ENCODE results near the gene P2RX1. TPM values are rescaled to one million over a fixed set of nuclear protein-coding genes. Genes with fewer than 3 reads are reported as not detected.

The P2RX1 gene
- total RNA-seq, 1 experiment from 2014 or later = not detected

DNA sequence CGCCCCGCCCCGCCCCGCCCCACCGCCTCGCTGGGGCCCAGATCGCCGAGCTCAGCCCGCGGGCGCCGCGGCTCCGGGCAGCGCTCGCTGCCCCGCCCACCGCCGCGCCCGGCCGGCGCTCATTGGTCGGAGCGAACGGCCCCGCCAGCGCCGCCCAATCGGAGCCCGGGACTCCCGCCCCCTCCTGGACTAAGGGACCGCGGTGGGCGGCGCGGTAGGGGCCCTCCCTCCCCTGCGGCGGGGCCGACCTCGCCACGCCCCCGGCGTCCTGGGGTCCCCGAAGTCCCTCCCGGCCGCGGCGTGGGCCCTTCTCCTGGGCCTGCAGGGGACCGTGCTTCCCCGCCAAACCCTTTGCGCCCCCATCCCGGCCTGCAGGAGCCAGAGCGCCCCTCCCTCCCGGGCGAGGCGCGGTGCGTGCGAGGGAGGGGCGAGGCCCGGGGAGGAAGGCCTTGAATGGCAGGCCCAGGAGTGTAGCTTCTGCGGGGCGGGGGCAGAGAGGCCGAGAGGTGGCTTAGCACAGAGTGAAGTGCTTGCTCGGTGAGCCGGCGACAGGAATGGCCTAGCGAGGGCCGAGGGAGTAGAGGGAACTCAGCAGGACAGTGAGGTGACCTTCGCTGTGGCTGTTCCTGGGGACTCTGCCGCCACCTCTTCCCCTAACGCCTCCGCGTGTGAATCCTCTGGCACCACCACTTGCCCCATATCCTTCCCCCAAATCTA lies 23.1 kb downstream of the P2RX1 start, which contains the start of gene CAMKK1:
TSS of gene CAMKK1 (minus strand) at position 51 of the 717 bp plus-strand sequence. CDS start 7,366 bp downstream, outside the sequence.
- DNase-seq (ENCODE audit: low spot score) = peak; percentile 91
- in situ Hi-C loops (cut with HindIII; ENCODE audit: low sequenced_read_pairs) = no loop called here

DNA sequence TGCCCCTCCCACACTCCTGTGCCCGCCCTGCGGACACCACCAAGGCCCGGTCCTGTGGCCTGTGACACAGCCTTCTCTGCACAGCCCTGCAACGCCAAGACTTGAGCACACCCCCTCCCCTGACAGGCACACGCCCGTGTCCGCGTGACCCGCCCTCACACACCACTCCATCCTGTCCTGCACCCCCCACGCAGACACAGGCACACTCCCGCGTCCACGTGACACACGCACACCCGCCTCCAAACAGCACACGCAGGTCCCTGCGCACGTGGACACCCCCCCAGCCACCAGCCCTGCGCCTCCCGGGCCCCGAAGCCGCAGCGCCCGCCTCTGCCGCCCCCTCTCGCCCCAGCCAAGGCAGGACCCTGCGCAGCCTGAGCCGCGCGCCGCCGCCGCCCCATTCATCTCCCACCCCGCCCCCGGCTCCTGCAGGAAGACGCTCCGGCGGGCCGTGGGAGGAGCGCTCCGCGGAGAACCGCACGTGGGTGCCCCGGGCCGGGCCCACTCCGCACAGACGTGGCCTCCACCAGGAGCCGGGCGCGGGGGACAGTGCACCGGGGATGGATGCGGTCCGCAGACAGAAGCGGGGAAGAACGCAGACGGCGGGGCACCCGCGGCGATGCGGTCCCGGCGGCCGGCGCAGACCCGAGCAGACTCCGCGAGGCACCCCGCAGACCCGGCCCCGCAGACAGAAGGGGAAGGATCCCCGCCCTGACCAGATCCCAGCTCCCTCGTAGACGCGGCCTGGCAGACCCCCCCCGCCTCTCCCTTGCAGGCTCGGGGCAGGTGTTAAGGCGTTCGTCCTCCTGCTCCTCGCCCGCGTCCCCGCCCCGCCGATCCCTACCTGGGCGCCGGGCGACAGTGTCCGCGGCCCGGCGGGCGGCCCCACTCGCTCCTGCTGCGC lies 23.9 kb downstream of the P2RX1 start:
- in situ Hi-C loops (cut with HindIII; ENCODE audit: low sequenced_read_pairs) = no loop called here
- peak; percentile 87 for DNase-seq (ENCODE audit: low spot score)

DNA sequence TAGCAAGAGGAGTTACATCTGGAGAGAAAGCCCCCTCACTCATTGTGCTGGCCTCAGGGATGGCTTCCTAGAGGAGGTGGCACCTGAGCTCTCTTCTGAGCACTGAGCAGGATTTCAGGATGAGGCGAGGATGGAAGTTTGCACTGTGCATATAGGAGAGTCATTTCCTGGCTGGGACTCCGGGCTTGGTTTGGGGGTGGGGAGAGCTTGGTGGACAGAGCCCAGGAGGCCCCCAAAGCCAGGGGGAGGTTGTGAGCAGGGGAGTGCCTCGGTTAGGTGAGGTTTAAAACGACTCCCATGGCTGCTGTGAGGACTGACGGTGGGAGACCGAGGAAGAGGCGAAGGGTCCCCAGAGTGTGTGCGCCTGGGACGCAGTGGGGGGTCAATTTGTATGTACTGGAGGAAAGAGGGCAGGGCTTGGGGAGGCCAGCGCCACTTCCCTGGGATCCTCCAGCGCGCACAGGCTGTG lies 24.6 kb downstream of the P2RX1 start:
- DNase-seq (ENCODE audit: low spot score) = no peak
- in situ Hi-C loops (cut with HindIII; ENCODE audit: low sequenced_read_pairs) = no loop called here

DNA sequence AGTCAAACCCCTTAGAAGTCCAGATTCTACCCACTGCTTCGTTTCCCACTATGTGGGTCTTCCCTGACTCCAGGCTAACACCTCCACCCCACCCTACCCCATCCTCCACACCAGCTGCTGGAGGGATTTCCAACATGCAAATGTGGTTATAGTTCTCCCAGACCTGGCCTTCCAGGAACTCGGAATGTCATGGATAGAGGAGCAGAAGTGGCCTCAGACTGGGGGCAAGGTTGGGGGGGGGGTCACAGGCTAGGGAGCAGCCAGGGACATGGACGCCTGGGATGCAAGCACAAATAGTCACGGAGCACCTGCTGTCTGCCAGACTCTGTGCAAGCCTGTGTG lies 25.4 kb downstream of the P2RX1 start:
- no peak for DNase-seq (ENCODE audit: low spot score)
- in situ Hi-C loops (cut with HindIII; ENCODE audit: low sequenced_read_pairs) = no loop called here

DNA sequence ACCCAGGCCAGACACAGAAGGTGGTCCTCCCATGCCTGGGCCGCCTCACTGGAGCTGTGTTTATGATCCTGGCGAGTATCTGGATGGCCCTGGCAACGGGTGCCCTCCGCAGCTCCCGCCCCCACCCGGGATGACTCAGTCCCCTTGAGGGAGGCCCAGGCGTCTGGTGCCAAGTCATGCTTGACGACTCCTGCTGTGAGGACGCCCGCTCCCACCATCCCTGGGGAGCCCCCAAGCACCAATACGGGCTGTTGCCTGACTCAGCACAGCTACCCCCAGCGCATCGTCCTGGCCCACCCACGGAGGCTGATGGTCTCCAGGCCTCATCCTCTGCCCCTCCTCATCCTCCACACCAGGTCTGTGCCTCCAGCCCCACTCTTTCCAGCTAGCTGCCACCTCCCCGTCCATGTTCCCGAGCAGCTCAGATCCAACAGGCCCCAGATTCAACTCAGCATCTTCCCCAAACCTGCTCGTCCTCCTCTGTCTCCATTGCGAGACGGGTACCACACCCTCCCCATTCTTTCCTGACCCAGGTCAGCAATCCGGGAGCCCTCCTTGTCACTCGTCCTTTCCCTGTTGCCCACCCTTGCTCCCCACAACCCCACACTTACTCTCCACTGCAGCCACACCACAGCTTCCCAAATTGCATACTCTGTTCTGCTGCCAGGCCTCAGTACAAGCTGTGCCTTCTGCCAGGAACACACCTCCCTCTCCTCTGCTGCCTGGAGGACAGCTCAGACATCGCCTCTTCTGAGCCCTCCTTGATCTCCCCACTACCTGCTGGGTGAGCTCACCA lies 26.0 kb downstream of the P2RX1 start:
- peak; percentile 82 for DNase-seq (ENCODE audit: low spot score)
- in situ Hi-C loops (cut with HindIII; ENCODE audit: low sequenced_read_pairs) = no loop called here

DNA sequence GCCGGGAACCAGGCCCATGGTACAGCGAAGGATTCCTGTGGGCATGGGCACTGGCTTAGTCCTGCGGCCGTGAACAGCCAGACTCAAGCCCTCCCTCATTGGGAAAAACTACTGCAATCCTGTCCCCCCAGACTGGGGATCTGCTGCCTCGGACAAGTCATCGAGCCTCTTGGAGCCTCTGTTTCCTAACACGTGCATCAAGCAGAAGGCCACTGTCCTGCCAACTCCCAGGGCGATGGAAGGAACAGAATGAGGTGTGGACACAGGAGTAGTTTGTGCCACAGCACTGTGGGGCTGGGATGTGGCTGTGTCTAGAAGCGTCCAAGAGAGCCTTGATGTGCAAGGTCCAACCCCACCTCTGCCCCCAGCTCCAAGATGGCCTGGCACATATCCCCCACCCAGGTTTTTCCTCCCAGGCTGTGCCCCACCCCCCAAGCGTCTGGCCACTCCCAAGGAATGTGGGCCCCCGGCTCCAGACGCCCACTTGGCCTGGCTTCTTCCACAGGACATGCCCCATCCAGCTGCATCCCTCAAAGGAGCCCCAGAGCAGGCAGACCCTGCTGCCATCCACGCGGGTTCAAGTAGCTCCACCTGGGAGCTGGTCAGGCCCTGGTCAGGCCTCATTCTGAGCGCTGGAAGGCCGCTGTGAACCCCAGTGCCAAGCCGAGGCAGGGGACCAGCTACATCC lies 26.8 kb downstream of the P2RX1 start:
- DNase-seq (ENCODE audit: low spot score) = peak; percentile 29
- in situ Hi-C loops (cut with HindIII; ENCODE audit: low sequenced_read_pairs) = no loop called here

DNA sequence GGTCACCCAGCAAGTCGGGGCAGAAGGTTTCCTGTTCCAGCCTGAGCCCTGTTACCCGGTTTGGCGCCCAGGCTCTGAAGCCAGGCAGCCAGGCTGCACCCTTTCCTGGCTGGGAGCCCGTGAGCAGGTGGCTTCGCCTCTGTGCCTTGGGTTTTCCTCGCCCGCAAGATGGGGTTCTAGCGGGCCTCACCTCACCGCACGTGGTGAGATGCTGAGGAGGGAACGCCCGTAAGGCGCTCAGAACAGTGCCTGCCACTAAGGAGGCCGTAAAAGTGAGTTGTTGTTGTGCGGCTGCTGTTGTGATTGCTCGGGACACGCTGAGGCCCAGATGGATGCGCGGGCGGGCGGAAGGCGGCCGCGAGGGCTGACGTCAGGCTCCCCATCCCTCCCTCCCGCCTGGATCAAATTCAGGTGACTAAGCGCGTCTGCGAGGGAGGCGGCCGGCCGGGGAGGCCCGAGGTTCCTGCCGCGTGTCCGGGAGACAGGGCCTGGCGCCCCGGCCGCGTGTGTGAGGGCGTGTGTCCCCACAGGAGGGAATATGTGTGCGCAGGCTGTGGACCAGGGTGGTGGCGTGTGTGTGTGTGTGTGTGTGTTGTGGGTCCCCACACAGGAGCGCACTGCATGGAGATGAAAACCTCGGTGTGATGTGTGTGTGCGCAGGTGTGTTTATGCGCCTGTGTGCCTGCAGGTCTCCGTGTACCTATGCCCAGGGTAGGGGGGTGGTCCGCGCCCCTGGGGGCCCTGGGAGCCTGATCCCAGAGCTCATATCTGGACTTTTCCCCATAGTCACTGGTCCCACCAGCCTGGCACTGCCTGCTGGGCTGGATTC lies 27.7 kb downstream of the P2RX1 start:
- peak; percentile 87 for DNase-seq (ENCODE audit: low spot score)
- in situ Hi-C loops (cut with HindIII; ENCODE audit: low sequenced_read_pairs) = no loop called here

DNA sequence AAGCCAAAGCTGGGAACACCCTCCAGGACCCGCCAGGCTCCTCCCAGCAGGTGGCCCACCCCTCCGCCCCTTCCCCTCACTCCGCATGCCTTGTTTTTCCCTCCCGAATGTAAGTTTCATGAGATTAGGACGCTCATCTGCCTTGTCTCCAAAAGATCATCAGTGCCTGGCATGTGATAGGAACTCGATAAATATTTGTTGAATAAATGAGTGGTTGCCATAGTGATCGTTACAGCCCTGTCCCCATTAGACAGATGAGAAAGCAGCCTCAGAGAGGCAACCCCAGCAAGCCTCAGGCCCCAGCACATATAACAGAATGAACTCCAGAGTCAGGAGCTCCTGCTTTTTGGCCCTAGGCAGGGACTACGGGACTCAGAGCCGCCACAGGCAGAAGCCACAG lies 28.5 kb downstream of the P2RX1 start:
- no peak for DNase-seq (ENCODE audit: low spot score)
- in situ Hi-C loops (cut with HindIII; ENCODE audit: low sequenced_read_pairs) = no loop called here

DNA sequence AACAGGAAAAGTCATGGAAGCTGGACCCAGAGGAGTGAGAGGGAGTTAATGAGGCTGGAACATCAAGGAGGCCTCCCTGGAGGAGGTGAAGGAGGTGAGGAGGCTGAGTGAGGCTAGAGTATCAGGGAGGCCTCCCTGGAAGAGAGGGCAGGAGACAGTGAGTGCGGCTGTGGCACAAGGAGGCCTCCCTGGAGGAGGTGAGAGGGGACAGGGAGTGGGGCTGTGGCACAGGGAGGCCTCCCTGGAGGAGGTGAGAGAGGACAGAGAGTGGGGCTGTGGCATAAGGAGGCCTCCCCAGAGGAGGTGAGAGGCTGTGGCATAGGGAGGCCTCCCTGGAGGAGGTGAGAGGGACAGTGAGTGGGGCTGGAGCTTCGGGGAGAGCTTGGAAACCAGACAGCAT lies 28.9 kb downstream of the P2RX1 start:
- DNase-seq (ENCODE audit: low spot score) = no peak
- in situ Hi-C loops (cut with HindIII; ENCODE audit: low sequenced_read_pairs) = no loop called here

DNA sequence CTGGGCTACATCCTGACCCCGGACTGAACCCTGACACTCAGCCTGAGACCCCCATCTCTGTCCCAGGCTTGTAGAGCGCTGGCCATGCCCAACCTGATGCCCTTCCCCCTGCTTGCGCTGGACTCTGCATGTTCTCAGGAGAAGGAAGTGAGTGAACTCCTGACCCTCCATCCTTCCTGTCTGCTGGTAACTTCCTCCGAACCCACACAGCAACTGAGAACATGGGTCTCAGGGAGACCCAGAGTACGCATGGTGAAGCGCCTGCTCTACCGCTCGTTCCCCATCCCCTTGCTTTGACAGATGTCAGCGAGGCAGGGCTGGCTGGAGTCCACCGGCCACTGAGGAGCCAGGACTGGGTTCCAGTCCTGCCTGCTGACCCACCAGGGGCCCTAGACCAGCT lies 29.5 kb downstream of the P2RX1 start:
- no peak for DNase-seq (ENCODE audit: low spot score)
- in situ Hi-C loops (cut with HindIII; ENCODE audit: low sequenced_read_pairs) = no loop called here

DNA sequence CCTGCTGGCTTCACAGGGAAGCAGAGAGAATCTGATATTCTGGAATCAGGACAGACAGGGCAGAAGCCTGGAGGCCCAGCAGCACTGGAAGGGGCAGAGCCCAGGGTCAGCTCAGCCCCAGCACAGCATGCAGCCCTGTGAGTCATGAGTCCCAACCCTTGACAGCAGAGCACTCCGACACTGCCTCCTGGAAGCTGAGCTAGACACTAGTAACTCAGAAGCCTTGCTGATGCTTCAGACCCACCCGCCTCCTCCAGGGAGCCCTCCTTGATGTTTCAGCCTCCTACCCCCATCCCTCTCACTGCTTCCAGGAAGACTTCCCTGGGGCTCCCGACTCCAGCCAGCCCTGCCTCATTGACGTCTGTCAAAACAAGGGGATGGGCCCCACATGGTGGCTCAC lies 30.3 kb downstream of the P2RX1 start:
- DNase-seq (ENCODE audit: low spot score) = no peak

DNA sequence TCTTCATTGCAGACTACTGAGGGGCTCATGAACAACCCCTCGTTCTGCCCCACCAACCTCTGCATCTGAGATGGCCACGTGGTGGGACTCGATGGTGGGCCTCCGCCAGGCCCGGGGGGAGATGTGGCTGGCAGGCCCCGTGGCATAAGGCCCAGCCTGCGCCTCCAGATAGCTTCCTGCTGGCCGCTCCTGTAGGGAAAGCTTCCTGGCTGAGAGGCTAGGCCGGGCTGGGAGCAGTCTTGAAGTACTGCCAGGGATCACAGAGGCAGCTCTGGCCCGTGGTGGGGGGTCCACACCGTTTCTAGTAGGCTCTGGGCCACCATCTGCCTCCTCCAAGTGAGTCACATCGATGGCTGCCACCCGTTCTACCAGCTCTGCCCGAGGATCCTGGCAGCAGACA lies 31.0 kb downstream of the P2RX1 start:
- in situ Hi-C loops (cut with HindIII; ENCODE audit: low sequenced_read_pairs) = no loop called here
- DNase-seq (ENCODE audit: low spot score) = peak; percentile 41

More for the DNA sequence above, 30.3 kb downstream of the P2RX1 start:
- in situ Hi-C loops (cut with HindIII; ENCODE audit: low sequenced_read_pairs) = no loop called here

DNA sequence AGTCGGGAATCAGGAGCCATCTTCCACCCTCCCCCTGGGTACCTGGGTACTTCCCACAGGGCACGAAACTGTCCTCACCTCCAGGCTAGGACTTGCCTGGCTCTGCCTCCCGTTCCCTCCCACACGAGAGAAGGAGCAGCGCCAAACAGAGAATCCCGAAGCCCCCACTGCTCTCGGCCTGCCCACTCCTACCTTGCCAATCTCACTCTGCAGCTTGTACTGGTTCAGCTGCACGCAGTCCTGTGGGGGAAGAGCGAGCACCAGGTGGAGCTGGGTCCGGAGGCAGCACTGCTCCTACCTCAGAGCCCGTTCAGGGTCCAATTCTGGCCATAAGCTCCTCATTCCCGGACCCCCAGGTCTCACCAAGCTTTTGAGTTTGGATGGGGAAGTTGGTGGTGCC lies 32.1 kb downstream of the P2RX1 start:
- in situ Hi-C loops (cut with HindIII; ENCODE audit: low sequenced_read_pairs) = no loop called here
- DNase-seq (ENCODE audit: low spot score) = no peak

DNA sequence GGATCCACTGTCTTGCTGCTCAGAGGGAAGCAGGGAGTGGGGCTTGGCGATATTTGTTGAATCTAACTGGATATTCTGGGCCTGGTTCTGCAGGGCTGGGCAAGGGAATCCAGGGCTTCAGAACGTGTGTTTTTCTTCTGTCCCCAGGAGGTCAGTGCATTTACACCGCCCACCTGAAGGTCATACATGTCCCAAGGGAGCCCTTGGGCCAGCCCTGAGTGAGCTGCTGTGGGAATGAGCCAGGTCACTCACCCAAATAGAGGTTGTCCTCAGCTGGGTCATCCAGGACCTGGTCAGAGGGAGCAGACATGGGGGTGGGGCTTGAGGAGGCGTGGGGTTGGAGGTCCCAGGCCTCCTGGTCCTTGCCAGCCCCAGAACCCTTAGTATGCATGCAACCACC lies 34.0 kb downstream of the P2RX1 start:
- in situ Hi-C loops (cut with HindIII; ENCODE audit: low sequenced_read_pairs) = no loop called here
- DNase-seq (ENCODE audit: low spot score) = no peak

DNA sequence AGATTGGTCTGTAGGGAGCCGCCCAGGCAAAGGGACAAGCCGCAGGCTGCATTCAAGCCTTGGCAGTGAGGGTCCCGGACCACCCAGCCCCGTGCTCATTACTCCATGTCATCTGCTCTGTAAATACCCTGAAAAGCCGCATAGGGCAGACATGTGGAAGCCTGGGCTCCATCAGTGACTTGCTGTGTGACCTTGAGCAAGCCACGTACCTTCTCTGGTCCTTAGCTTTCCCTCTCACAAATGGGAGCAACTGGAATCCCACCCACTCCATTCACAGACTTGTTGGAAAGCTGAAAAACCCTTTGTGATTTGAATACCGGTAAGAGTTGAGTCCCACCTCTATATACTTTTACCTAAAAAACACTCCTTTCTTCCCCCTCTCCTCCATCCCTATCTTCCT lies 35.3 kb downstream of the P2RX1 start:
- DNase-seq (ENCODE audit: low spot score) = no peak
- in situ Hi-C loops (cut with HindIII; ENCODE audit: low sequenced_read_pairs) = no loop called here

DNA sequence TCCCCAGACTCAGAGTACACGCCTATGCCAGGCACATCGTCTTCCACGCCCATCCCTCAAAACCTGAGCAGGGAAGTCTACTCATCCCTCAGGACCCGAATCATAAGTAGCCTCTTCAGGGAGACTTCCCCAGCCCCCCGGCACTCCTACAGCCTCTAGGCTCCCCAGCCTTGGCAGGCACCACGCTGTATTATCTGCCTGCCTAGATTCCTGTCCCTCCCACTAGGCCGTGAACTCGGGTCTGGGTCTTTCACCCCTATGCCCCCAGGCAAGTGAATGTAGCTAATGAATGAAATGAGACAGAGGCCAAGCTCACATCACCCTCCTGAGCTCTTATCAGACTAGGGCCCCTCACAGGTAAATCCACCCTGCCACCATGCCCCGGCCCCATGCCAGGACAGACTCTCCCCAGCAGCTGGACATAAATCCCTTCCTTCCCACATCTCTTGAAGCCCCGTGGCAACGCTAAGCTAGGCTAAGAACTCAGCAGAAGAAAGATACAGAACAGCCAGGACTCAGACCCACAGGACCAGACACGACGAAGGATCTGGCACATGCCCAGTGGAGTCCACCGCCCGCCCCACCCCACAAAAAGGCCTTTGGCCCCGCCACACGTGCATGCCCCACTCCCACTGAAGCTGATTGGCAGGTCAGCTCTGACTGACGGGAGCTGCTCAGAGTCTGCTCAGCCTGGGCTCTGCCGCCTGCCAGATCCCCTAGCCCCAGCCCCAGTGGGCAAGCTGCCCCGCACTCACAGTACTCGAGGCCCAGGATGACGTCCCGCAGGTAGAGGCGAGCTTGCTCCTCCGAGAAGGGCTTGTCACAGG lies 36.5 kb downstream of the P2RX1 start:
- DNase-seq (ENCODE audit: low spot score) = no peak
- in situ Hi-C loops (cut with HindIII; ENCODE audit: low sequenced_read_pairs) = no loop called here

DNA sequence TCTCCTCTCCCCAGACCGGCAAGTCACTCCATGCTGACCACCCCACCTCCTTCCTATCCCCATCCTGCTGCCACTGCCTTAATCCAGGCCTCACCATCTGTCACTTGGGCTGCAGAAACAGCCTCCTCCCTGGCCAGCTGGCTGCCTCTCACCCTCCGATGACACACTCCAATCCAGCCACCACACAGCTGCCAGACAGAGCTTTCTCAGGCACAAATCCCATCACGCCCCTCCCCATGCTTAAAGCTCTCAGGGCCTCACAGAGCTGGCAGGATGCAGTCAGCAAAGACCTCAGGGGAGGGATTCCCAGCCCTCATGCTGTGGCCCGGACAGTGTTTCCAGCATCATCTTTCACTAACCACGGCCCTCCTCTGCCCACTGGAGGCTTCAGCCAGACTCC lies 37.1 kb downstream of the P2RX1 start:
- in situ Hi-C loops (cut with HindIII; ENCODE audit: low sequenced_read_pairs) = no loop called here
- peak; percentile 69 for DNase-seq (ENCODE audit: low spot score)
